GM10248 (cell line): ENCODE data around the gene CDCA5.
"Not testable (repeated sequence)": the region's sequence is repeated elsewhere in the genome, so short reads cannot be mapped to it uniquely, and the experiment has no call there.

Experiments used
- CTCF ChIA-PET: fragments of 300-600 bp; sonication (Branson Sonifier 250); formaldehyde crosslinking; extraction: SDS; loops from one replicate; lab custom pipeline; 2021; ENCODE audit warnings: antibody characterized with exemption; lab: Yijun Ruan, JAX
- POLR2A ChIA-PET: fragments of 350-650 bp; sonication (Branson Sonifier 250); formaldehyde crosslinking; extraction: SDS; loops from one replicate; lab custom pipeline; 2020; ENCODE audit warnings: antibody characterized with exemption; lab: Yijun Ruan, JAX
- DNase-seq: peaks from one replicate; pipeline ENCODE4 v3.0.0; 2012; ENCODE audit errors: extremely low spot score
- CTCF ChIP-seq: IDR thresholded peaks from 2 replicates; pipeline ENCODE4 v1.5.1; 2012; ENCODE audit warnings: mild to moderate bottlenecking, low read depth; ENCODE audit errors: extremely low read depth, missing control alignments, control extremely low read depth

Gene CDCA5

GRCh38 chr11:65119670-65119995, 35.8 kb upstream of the CDCA5 start:
- no peak for TF ChIP-seq CTCF
- ChIA-PET POLR2A (interaction anchor here (1.4 kb wide), 1 partner anchor 142 kb away, joined by 4 read pairs; the partner anchor contains the start of gene POLA2), CTCF (interaction anchor here (1.3 to 7.2 kb wide), 5 partner anchors 8 to 272 kb away, joined by 3 to 73 read pairs (median 12); partner anchors contain the start of genes ARL2, SAC3D1 and TM7SF2)
- DNase-seq, result no peak

GRCh38 chr11:65118891-65119669, 35.2 kb upstream of the CDCA5 start:
- ChIA-PET POLR2A (interaction anchor here (1.4 kb wide), 1 partner anchor 143 kb away, joined by 4 read pairs; the partner anchor contains the start of gene POLA2), CTCF (interaction anchor here (0.6 to 7.2 kb wide), 14 partner anchors 8 to 279 kb away, joined by 3 to 73 read pairs (median 5); partner anchors contain the start of genes ARL2, CAPN1, SAC3D1 and TM7SF2)
- not testable (repeated sequence) for DNase-seq

- CTCF ChIA-PET, result interaction anchor here (0.6 to 7.2 kb wide), 15 partner anchors 10 to 278 kb away, joined by 3 to 73 read pairs (median 5); partner anchors contain the start of genes ARL2, CAPN1 and SAC3D1
- no peak for DNase-seq
- POLR2A ChIA-PET, result interaction anchor here (0.6 to 1.4 kb wide), 5 partner anchors 104 to 401 kb away, joined by 3 to 7 read pairs (median 4); partner anchors contain the start of genes CDC42BPG and POLA2
- no peak for TF ChIP-seq CTCF
These were observed 34.4 kb upstream of the CDCA5 start for GRCh38 chr11:65118097-65118837.

- POLR2A ChIA-PET, result interaction anchor here (0.6 to 1.3 kb wide), 10 partner anchors 14 to 734 kb away, joined by 3 to 7 read pairs (median 4); partner anchors contain the start of genes CDC42BPG, MALAT1, POLA2 and SF1
- DNase-seq, result peak; percentile 95
- TF ChIP-seq CTCF, result peak; percentile 84
- CTCF ChIA-PET, result interaction anchor here (0.6 to 7.2 kb wide), 24 partner anchors 9 to 269 kb away, joined by 3 to 73 read pairs (median 5); partner anchors contain the start of genes ARL2, CAPN1, SAC3D1 and SYVN1
These were observed 33.6 kb upstream of the CDCA5 start, which contains the start of gene ZNHIT2 for GRCh38 chr11:65117206-65118096. Gene ZNHIT2 (minus strand): TSS chr11:65117701. CDS start chr11:65117653, 48 bp downstream.

- no peak for DNase-seq
- ChIA-PET CTCF (interaction anchor here (0.6 to 7.2 kb wide), 16 partner anchors 10 to 268 kb away, joined by 3 to 73 read pairs (median 5); partner anchors contain the start of genes ARL2, CAPN1, SAC3D1 and SYVN1), POLR2A (interaction anchor here (0.6 to 1.3 kb wide), 6 partner anchors 15 to 382 kb away, joined by 3 to 7 read pairs (median 5); partner anchors contain the start of genes MALAT1, POLA2 and SF1)
- TF ChIP-seq CTCF, result no peak
These were observed 32.7 kb upstream of the CDCA5 start for GRCh38 chr11:65116370-65117205.
